Muscle layer of duodenum (tissue), 2 donors: ENCODE measurements around the gene TUBA8.
"Not testable (repeated sequence)": the region's sequence is repeated elsewhere in the genome, so short reads cannot be mapped to it uniquely, and the experiment has no call there.

ENCODE experiments used
- H3K27ac ChIP-seq: one replicate; pipeline ENCODE4 v1.7.0; 2013; ENCODE audit warnings: mild to moderate bottlenecking, low read length
- H3K27me3 ChIP-seq: one replicate; pipeline ENCODE4 v1.7.0; 2013; ENCODE audit warnings: low read depth, mild to moderate bottlenecking, control low read depth, low read length
- H3K36me3 ChIP-seq, 2 donors: one replicate each; pipeline ENCODE4 v1.7.0; 2013; ENCODE audit warnings: low read length in 2 of 2, control low read depth in 1 of 2, mild to moderate bottlenecking in 1 of 2; ENCODE audit not compliant: insufficient read depth in 2 of 2, control insufficient read depth in 1 of 2
- H3K4me1 ChIP-seq, 2 donors: one replicate each; pipeline ENCODE4 v1.7.0; 2013; ENCODE audit warnings: low read length in 2 of 2, mild to moderate bottlenecking in 2 of 2, control low read depth in 1 of 2, moderate library complexity in 1 of 2; ENCODE audit not compliant: insufficient read depth in 2 of 2, control insufficient read depth in 1 of 2
- H3K4me3 ChIP-seq, 2 donors: one replicate each; pipeline ENCODE4 v1.7.0; 2013; ENCODE audit warnings: low read length in 2 of 2, low read depth in 1 of 2, mild to moderate bottlenecking in 1 of 2
- H3K9me3 ChIP-seq, 2 donors: one replicate each; pipeline ENCODE4 v1.7.0; 2013; ENCODE audit warnings: low read length in 2 of 2, control low read depth in 1 of 2, mild to moderate bottlenecking in 1 of 2; ENCODE audit not compliant: control insufficient read depth in 1 of 2
- donor health status: healthy.

Gene TUBA8

DNA sequence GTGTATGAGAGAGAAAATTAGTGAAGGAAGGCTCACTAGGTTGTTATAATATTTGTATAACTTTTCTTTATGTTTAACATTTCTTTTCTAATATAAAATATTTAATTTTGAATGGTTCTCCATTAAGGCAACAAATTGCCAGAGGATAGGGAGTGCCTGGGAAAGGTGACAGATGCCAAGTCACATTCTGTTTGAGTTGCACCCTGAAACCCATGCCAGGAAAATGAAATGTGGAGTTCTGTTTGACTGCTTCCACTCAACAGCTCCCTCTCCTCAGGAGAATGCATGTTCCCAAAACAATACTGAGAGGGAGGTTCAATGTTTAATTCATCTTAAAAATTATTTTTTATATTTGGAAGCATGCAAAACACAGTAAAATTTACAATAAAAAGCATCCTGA lies 33.5 kb downstream of the TUBA8 start:
- H3K36me3 ChIP-seq = no peaks in the 10 kb centered on the region
- H3K27me3 ChIP-seq = no peaks in the 10 kb centered on the region
- no peak overlapping the region for H3K4me3 ChIP-seq
- no peak overlapping the region for H3K27ac ChIP-seq
- no peaks in the 10 kb centered on the region for H3K9me3 ChIP-seq
- peaks cover 0 to 5% of the 10 kb centered on the region in 2 donors for H3K4me1 ChIP-seq

DNA sequence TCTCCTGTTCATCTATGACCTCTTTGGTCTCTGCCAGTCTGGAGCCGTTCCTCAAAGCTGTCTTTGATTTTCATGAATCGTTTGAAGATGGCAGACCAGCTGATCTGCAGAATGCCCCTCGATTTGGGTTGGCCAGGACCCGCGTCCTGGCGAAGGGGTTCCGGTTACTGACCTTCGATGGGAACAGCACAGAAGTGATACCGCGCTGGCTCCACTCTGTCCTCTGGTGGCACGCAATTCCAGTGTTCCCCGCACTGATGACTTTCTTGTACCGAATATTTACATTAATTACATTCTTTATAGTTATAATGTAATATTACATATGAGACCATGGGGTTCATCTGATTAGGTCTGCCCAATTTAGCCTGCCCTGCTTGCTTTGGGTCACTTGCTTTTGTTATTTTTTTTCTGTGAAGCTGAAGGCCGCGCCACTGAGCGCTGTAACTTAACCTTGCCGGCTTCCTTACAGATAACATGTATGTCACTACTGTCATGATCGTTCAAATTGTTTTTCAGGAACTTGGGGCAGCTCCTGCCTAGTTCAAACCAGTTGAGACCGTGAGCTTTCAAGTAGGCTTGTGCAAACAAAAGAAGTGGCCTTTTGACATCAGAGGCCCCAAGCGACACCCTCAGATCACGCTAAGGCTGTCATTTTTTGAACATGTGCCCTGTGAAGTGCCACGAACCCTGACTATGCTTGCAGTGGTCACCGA lies 35.2 kb downstream of the TUBA8 start:
- H3K9me3 ChIP-seq = no peaks in the 10 kb centered on the region
- no peak overlapping the region for H3K27ac ChIP-seq
- H3K27me3 ChIP-seq = no peaks in the 10 kb centered on the region
- peaks cover 0 to 7% of the 10 kb centered on the region in 2 donors for H3K4me1 ChIP-seq
- no peak overlapping the region for H3K4me3 ChIP-seq
- no peaks in the 10 kb centered on the region for H3K36me3 ChIP-seq

DNA sequence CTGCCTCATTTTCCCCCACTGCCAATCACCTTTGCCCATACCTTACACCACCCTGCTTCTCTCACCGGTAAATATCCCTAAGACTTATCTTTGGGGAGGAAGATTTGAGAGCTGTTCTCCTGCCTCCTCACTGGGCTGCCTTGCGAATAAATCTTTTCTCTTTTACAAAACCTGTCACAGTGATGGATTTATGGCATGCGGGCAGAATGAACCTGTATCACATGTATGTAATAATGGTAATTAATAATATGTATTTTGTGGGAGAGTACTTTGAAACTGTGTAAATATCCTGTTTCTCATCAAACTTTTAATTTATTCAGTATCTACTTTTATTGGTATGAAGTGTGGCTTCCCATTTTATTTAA lies 35.8 kb downstream of the TUBA8 start:
- peaks cover 0 to 7% of the 10 kb centered on the region in 2 donors for H3K4me1 ChIP-seq
- no peaks in the 10 kb centered on the region for H3K27me3 ChIP-seq
- no peak overlapping the region for H3K4me3 ChIP-seq
- H3K27ac ChIP-seq = no peak overlapping the region
- no peaks in the 10 kb centered on the region for H3K9me3 ChIP-seq
- H3K36me3 ChIP-seq = no peaks in the 10 kb centered on the region

DNA sequence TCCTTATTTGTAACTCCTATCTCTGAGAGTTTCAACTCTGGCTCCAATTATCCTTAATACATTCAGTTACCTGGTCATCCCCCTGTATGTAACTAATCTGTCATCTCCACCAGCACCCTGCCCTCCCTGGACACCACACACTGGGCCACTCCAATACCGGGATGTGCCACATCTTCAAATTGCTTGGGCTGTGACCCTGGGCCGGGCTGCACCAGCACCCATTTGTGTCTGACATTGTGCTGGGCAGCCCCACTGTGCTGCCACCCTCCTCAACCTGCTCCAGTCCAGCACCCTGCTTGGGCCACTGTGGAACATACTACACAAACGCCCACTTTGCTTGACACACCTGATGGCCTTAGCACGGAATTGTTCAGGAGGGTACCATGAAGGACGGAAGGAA lies 37.2 kb downstream of the TUBA8 start:
- peaks cover 0 to 7% of the 10 kb centered on the region in 2 donors for H3K4me1 ChIP-seq
- no peaks in the 10 kb centered on the region for H3K9me3 ChIP-seq
- H3K4me3 ChIP-seq = no peak overlapping the region
- H3K27ac ChIP-seq = no peak overlapping the region
- H3K27me3 ChIP-seq = no peaks in the 10 kb centered on the region
- no peaks in the 10 kb centered on the region for H3K36me3 ChIP-seq

DNA sequence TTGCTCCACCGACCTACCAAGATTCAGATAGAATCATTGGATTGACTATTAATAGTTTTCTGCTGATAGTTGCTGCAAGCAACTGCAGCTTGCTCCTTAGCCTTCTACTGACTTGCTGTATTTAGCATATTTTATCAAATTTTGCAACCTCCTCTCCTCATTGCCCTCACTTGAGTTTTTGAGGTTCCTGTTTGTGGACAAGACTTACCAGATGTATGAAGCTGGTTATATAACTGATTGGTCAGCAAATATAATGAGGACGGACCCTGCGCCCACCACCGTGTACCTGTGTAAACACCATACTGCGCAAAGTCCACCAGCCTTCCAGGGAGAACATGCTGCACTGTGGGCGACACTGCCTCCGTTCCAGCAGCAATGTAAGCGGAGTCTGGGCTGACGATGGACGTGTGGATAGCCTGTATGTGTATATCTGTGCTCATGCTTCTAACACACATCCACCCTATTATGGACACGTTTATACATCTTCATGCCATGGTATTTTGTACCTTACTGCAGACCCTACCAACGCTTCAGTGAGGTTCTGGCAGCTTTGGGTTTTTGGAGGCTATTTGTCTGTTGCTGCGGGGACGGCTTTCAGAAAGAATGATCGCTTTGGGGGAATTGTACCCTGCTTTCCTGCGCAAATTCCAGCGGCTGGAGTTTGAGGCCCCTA lies 37.8 kb downstream of the TUBA8 start:
- no peak overlapping the region for H3K27ac ChIP-seq
- no peaks in the 10 kb centered on the region for H3K9me3 ChIP-seq
- no peaks in the 10 kb centered on the region for H3K36me3 ChIP-seq
- no peaks in the 10 kb centered on the region for H3K27me3 ChIP-seq
- peaks cover 0 to 7% of the 10 kb centered on the region in 2 donors for H3K4me1 ChIP-seq
- H3K4me3 ChIP-seq = no peak overlapping the region

DNA sequence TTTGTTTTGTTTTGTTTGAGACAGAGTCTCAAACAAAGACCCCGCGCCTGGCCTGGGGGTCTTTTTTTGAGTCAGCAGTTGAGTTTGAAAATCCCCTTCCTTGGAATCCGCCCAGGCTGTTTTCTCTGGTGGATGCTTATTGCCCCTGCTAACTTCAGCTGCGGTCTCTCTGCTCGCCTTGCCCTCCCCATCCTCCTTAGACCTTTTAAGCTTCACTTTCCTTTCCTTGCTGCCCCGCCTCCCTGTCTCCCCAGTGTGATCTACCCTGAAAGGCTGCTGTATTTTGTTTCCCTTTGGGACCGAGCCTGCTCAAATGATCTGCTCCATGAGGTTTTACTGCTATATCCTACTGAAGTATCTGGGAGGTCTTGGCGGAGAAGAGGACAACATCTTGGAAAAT lies 41.9 kb downstream of the TUBA8 start:
- Histone ChIP-seq H3K4me3 (no peak overlapping the region), H3K36me3 (no peaks in the 10 kb centered on the region), H3K9me3 (no peaks in the 10 kb centered on the region), H3K27me3 (no peaks in the 10 kb centered on the region), H3K4me1 (peaks cover 0 to 7% of the 10 kb centered on the region in 2 donors), H3K27ac (no peak overlapping the region)

DNA sequence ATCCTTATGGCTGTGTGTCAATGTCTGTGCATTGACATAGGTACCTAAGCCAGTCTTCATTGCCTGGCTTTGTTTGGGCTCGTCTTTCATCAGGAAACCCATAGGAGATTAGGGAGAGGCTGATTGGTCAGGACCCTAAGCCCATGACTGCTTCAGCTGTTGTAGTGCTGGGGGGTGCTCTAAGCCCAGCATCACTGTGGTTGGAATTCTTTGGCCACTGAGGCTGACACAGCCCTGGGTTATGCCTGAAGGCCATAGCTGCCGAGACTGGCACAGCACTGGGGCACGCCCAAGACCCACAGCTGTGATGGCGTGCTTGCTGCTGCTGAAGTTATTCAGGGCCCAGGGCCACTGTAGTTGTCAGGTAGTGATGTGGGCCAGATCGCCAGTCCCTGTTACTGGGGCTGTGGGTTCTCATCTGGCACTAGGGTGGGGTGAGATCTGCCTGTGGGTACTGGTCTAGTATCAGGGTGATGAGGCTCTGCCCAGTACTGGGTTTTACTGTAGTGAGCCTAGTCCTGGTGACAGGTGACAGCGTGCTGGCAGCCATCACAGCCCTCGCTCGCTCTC lies 44.3 kb downstream of the TUBA8 start:
- Histone ChIP-seq H3K27me3 (no peaks in the 10 kb centered on the region), H3K4me1 (no peaks in the 10 kb centered on the region), H3K9me3 (no peaks in the 10 kb centered on the region), H3K36me3 (no peaks in the 10 kb centered on the region), H3K27ac (no peak overlapping the region), H3K4me3 (no peak overlapping the region)

DNA sequence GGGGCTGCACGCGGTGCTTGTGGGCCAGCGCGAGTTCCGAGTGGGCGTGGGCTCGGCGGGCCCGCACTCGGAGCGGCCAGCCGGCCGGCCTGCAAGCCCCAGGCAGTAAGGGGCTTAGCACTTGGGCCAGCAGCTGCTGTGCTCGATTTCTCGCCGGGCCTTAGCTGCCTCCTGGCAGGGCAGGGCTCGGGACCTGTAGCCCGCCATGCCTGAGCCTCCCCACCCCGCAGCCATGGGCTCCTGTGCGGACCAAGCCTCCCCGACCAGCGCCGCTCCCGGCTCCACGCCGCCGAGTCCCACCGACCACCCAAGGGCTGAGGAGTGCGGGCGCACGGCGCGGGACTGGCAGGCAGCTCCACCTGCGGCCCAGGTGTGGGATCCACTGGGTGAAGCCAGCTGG lies 44.9 kb downstream of the TUBA8 start:
- H3K4me3 ChIP-seq, H3K27ac ChIP-seq, H3K27me3 ChIP-seq, H3K9me3 ChIP-seq, H3K36me3 ChIP-seq, H3K4me1 ChIP-seq: not testable (repeated sequence)

DNA sequence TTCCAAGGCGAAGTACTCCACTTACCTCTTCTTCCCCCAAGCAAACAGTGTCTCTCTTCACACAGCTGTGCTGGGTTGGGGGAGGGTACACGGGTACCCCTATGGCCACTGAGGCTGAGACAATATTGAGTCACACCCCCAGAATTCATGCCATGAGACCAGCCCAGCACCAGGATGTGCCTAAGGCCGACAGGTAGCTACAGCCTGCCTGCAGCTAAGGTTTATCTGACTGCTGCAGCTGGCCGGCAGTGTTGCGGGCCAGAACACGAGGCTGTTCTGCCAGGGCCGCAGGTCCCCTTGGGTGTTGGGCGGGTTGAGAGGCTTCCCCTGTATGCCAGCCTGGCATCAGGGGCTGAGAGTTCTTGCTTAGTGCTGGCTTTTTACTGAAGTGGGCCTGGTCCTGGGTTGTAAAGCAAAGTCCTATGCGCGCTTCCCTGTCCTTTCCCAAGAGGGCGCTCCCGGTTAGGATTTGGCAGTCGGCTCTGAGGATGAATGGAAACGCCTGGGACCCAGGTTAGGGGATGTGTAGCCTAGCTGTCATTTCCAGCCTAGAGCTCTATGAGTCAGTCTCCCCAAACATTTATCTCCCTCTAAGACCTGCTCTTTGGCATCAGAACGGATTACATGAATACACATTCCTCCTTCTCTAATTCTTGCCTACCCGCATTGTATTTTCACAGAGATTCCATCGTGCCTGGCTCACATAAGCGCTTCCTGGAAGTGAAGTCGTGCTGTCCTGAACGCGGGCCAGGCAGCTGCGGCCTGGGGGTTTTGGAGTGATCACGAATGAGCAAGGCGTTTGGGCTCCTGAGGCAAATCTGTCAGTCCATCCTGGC lies 46.5 kb downstream of the TUBA8 start:
- no peaks in the 10 kb centered on the region for H3K4me1 ChIP-seq
- H3K4me3 ChIP-seq = no peak overlapping the region
- peak overlapping the region; percentile 58 for H3K27ac ChIP-seq
- no peaks in the 10 kb centered on the region for H3K36me3 ChIP-seq
- no peaks in the 10 kb centered on the region for H3K9me3 ChIP-seq
- H3K27me3 ChIP-seq = no peaks in the 10 kb centered on the region

DNA sequence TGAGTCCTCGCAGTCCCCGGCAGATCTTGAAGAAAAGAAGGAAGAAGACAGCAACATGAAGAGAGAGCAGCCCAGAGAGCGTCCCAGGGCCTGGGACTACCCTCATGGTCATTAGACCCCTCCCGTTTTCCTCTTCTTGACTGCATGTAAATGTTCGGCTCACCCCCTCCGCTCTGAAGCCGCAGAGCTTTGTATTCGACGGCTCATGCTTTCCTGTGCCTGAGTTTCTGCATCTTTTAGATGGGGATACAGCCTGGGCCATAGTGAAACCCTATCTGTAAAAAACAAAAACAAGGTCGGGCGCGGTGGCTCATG lies 47.1 kb downstream of the TUBA8 start:
- Histone ChIP-seq H3K4me3 (no peak overlapping the region), H3K27me3 (no peaks in the 10 kb centered on the region), H3K4me1 (no peaks in the 10 kb centered on the region), H3K27ac (peak overlapping the region; percentile 58), H3K36me3 (no peaks in the 10 kb centered on the region), H3K9me3 (no peaks in the 10 kb centered on the region)

DNA sequence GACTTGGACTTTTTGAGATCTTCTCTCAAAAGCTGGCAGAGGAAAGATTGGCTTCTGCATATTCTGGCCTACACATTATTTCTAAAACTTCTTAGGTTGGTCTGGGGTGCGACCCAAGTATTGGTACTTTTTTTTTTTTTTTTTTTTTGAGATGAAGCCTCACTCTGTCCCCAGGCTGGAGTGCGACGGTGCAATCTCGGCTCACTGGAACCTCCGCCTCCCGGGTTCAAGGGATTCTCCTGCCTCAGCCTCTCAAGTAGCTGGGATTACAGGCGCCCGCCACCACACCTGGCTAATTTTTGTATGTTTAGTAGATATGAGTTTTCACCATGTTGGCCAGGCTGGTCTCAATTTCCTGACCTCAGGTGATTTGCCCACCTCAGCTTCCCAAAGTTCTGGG lies 50.0 kb downstream of the TUBA8 start:
- H3K27ac ChIP-seq, H3K4me3 ChIP-seq, H3K27me3 ChIP-seq, H3K4me1 ChIP-seq, H3K36me3 ChIP-seq, H3K9me3 ChIP-seq: not testable (repeated sequence)
